ENCODE results near the gene DLGAP1.
"Not testable (repeated sequence)": the region's sequence is repeated elsewhere in the genome, so short reads cannot be mapped to it uniquely, and the experiment has no call there.

DLGAP1 gene

DNA sequence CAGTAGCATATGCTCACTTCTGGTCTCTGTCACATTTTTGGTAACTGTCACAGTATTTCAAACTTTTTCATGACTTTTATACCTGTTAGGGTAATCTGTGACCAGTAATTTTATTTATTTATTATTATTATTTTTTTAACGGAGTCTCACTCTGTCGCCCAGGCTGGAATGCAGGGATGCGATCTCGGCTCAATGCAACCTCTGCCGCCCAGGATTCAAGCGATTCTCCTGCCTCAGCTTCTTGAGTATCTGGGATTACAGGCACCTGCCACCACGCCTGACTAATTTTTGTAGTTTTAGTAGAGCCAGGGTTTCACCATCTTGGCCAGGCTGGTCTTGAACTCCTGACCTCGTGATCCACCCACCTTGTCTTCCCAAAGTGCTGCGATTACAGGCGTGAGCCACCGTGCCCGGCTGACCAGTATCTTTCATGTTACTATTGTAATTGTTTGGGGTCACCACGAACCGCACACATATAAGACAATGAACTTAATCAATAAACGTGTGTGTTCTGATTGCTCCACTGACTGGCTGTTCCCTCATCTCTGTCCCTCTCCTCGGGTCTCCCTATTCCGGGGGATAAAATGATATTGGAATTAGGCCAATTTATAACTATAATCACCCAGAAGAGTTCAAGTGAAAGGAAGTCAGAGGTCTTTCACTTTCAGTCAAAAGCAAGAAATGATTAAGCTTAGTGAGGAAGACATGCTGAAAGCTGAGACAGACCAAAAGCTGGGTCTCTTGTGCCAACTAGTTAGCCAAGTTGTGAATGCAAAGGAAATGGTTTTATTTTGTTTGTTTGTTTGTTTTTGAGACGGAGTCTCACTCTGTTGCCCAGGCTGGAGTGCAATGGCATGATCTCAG lies 982.2 kb downstream of the DLGAP1 start:
- H3K4me3 ChIP-seq (ENCODE audit: low read depth, low read length), result no peak overlapping the region
- TF ChIP-seq, protein P1, sequence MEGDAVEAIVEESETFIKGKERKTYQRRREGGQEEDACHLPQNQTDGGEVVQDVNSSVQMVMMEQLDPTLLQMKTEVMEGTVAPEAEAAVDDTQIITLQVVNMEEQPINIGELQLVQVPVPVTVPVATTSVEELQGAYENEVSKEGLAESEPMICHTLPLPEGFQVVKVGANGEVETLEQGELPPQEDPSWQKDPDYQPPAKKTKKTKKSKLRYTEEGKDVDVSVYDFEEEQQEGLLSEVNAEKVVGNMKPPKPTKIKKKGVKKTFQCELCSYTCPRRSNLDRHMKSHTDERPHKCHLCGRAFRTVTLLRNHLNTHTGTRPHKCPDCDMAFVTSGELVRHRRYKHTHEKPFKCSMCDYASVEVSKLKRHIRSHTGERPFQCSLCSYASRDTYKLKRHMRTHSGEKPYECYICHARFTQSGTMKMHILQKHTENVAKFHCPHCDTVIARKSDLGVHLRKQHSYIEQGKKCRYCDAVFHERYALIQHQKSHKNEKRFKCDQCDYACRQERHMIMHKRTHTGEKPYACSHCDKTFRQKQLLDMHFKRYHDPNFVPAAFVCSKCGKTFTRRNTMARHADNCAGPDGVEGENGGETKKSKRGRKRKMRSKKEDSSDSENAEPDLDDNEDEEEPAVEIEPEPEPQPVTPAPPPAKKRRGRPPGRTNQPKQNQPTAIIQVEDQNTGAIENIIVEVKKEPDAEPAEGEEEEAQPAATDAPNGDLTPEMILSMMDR (IDR thresholded peaks at IDR 0.05; ENCODE audit: borderline replicate concordance, insufficient read depth, low read depth, low read length), result no peak

- H3K4me3 ChIP-seq (ENCODE audit: low read depth, low read length), result not testable (repeated sequence)
These were observed 983.0 kb downstream of the DLGAP1 start for GRCh38 chr18:3472121-3472520.

DNA sequence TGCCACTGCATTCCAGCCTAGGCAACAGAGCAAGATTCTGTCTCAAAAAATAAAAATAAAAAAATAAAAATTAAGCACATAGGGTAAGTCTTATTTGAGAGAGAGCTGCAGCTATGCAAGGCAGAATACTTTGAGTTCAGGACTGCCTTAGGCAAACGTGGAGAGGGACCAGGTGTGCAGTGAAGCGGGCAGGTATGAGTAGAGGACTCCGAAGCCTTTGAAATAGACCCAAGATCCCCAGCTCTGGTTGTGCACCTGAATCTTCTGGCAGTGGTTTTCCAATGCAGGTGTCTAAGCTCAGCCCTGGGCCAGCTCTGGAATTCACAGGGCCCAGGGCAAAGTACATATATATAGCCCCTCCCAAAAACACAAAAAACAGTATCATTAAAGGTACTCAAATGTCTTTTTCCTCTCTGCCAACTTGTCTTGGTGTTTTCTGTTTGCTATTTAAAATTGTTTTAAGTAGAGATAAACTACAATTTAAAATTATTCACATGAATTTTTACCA lies 983.9 kb downstream of the DLGAP1 start:
- TF ChIP-seq, protein P1 (IDR thresholded peaks at IDR 0.05; ENCODE audit: borderline replicate concordance, insufficient read depth, low read depth, low read length), result no peak
- no peak overlapping the region for H3K4me3 ChIP-seq (ENCODE audit: low read depth, low read length)

- H3K4me3 ChIP-seq (ENCODE audit: low read depth, low read length), result no peak overlapping the region
- TF ChIP-seq, protein P1 (IDR thresholded peaks at IDR 0.05; ENCODE audit: borderline replicate concordance, insufficient read depth, low read depth, low read length), result no peak
These were observed 986.3 kb downstream of the DLGAP1 start for GRCh38 chr18:3468833-3469232.

DNA sequence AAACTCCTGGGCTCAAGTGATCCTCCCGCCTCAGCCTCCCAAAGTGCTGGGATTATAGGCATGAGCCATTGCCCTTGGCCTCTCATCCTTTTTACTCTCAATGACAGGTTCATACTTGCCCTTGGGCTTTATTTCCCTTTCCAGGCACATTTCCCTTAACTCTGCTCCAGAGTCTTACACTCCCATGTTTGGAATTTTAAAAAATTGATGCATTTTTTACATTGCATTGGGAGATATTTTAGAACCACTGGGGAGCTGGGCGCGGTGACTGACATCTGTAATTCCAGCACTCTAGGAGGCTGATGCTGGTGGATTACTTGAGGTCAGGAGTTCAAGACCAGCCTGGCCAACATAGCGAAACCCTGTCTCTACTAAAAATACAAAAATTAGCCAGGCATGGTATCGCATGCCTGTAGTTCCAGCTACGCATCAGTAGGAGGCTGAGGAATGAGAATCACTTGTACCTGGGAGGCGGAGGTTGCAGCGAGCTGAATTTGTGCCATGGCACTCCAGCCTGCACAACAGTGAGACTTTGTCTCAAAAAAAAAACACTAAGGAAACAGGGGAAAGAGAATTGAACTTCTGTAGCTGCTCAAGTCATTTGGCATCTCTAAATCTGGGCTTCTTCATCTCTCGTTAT lies 986.9 kb downstream of the DLGAP1 start:
- TF ChIP-seq, protein P1 (IDR thresholded peaks at IDR 0.05; ENCODE audit: borderline replicate concordance, insufficient read depth, low read depth, low read length), result no peak
- H3K4me3 ChIP-seq (ENCODE audit: low read depth, low read length), result no peak overlapping the region

DNA sequence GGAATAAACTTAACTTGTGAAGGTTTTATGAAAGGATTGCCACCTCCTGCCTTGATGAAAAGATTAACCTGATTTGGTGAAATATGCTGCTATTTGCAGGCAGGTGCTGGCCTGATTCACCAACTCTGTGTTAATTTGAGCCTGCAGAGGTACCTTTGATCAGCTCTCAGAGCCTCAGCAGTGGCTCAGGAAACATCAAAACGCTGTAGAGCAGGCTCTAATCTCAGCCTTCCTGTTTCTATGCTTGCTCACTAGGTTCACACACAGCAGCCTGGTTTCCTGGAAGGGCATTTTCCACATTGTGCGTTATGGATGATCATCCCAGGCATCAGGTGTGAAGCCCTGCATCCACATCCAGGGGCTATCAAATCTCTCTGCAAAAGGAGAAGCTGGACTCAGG lies 988.2 kb downstream of the DLGAP1 start:
- no peak overlapping the region for H3K4me3 ChIP-seq (ENCODE audit: low read depth, low read length)
- TF ChIP-seq, protein P1 (IDR thresholded peaks at IDR 0.05; ENCODE audit: borderline replicate concordance, insufficient read depth, low read depth, low read length), result no peak

DNA sequence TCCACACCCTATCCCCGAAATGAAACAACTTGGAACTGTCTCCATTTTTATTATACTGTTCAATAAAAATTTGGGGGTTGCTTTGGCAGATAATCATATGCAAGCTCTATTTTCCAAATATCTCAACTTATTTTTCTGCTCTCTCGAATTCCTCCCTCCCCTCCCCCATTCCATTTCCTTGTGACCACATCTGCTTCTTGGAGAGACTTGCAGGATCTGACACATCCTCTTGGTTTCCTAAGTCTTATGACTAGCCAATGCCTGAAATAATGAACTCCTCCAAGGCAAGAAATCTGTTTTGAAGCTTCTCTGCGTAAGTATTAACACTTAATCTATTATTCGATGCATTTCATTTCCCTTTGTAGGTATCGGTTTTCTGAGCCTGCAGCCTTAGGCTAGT lies 989.1 kb downstream of the DLGAP1 start:
- no peak overlapping the region for H3K4me3 ChIP-seq (ENCODE audit: low read depth, low read length)
- TF ChIP-seq, protein P1 (IDR thresholded peaks at IDR 0.05; ENCODE audit: borderline replicate concordance, insufficient read depth, low read depth, low read length), result no peak

Measured in GM12875 (cell line).